Uterus (tissue), 2 donors: Measurements from ENCODE around the gene CELF2.

Experiments
- POLR2A ChIP-seq, 2 donors: fragments of 450-650 bp; IDR thresholded peaks; one replicate each; pipeline ENCODE4 v1.6.1; 2016; ENCODE audit warnings: antibody characterized with exemption in 2 of 2, mild to moderate bottlenecking in 1 of 2, moderate library complexity in 1 of 2
- TF ChIP-seq, protein P1 (sequence below), 4 experiments: fragments of 200-600 bp in 2 of 4; fragments of 450-650 bp in 2 of 4; sonication (generic) in 2 of 4; IDR thresholded peaks; one replicate each; pipeline ENCODE4 v1.5.1; 2016 to 2019; ENCODE audit warnings: antibody characterized with exemption in 4 of 4, mild to moderate bottlenecking in 2 of 4, moderate library complexity in 1 of 4

DNA sequence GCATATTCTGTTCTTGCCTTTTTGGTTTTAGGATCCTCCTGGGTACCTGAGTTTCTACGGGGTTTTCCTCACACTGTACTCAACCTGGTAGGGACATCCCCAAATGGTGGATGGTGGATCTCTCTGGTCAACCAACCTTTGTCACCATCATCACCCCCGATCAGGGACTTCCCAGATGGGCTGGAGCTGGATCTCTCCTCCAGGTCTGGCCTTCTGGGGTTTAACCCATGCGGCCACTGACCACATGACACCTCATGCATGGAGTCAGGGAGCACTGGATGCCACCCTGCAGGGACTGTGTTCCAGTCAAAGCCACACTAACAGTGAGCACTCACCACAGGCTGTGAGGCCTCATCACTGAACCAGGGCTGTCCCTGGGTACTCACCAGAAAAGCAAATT is 80.0 kb downstream of the CELF2 start:
- TF ChIP-seq, protein P1, sequence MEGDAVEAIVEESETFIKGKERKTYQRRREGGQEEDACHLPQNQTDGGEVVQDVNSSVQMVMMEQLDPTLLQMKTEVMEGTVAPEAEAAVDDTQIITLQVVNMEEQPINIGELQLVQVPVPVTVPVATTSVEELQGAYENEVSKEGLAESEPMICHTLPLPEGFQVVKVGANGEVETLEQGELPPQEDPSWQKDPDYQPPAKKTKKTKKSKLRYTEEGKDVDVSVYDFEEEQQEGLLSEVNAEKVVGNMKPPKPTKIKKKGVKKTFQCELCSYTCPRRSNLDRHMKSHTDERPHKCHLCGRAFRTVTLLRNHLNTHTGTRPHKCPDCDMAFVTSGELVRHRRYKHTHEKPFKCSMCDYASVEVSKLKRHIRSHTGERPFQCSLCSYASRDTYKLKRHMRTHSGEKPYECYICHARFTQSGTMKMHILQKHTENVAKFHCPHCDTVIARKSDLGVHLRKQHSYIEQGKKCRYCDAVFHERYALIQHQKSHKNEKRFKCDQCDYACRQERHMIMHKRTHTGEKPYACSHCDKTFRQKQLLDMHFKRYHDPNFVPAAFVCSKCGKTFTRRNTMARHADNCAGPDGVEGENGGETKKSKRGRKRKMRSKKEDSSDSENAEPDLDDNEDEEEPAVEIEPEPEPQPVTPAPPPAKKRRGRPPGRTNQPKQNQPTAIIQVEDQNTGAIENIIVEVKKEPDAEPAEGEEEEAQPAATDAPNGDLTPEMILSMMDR (IDR thresholded peaks at IDR 0.05) = no peak
- no peak for TF ChIP-seq POLR2A (IDR thresholded peaks at IDR 0.05)
